CD4-positive, alpha-beta T cell treated with Interleukin-1 beta for 1 hour (primary cell): Measurements from ENCODE around the gene TRPM6.

ENCODE experiments used
- DNase-seq, 2 donors: peaks; one replicate each; pipeline ENCODE4 v3.0.0-alpha.2; 2020 to 2022

TRPM6 gene

GRCh38 chr9:74691058-74691457, 196.7 kb downstream of the TRPM6 start:
- no peak for DNase-seq

GRCh38 chr9:74683322-74683721, 204.4 kb downstream of the TRPM6 start:
- no peak for DNase-seq

GRCh38 chr9:74681906-74682305, 205.8 kb downstream of the TRPM6 start:
- DNase-seq: no peak

- DNase-seq: no peak
These were observed 213.6 kb downstream of the TRPM6 start for GRCh38 chr9:74674077-74674476.
